ENCODE measurements around the gene ULBP3. TPM values are rescaled to one million over a fixed set of nuclear protein-coding genes. Genes with fewer than 3 reads are reported as not detected.

ULBP3 gene
- total and polyA plus RNA-seq, 2 experiments from 2014 or later, result 5.8 to 11.1 TPM

GRCh38 chr6:150038202-150039062 is 30.5 kb downstream of the ULBP3 start:
- H3K4me1 ChIP-seq (ENCODE audit: low read depth), result peaks cover 5% of the 10 kb centered on the region
- no peak overlapping the region for H3K27ac ChIP-seq
- H3K9me3 ChIP-seq (ENCODE audit: low read depth), result no peaks in the 10 kb centered on the region
- peak in 1 of 2 donors; percentile 20 for DNase-seq (ENCODE audit: low read depth in 1 of 2, low spot score in 1 of 2)
- H3K27me3 ChIP-seq, result peaks cover 100% of the 10 kb centered on the region
- TF ChIP-seq, protein P1, sequence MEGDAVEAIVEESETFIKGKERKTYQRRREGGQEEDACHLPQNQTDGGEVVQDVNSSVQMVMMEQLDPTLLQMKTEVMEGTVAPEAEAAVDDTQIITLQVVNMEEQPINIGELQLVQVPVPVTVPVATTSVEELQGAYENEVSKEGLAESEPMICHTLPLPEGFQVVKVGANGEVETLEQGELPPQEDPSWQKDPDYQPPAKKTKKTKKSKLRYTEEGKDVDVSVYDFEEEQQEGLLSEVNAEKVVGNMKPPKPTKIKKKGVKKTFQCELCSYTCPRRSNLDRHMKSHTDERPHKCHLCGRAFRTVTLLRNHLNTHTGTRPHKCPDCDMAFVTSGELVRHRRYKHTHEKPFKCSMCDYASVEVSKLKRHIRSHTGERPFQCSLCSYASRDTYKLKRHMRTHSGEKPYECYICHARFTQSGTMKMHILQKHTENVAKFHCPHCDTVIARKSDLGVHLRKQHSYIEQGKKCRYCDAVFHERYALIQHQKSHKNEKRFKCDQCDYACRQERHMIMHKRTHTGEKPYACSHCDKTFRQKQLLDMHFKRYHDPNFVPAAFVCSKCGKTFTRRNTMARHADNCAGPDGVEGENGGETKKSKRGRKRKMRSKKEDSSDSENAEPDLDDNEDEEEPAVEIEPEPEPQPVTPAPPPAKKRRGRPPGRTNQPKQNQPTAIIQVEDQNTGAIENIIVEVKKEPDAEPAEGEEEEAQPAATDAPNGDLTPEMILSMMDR (IDR thresholded peaks at IDR 0.05; ENCODE audit: low read depth, low read length), result no peak
- no peaks in the 10 kb centered on the region for H3K36me3 ChIP-seq
- no peak overlapping the region for H3K4me3 ChIP-seq

DNA sequence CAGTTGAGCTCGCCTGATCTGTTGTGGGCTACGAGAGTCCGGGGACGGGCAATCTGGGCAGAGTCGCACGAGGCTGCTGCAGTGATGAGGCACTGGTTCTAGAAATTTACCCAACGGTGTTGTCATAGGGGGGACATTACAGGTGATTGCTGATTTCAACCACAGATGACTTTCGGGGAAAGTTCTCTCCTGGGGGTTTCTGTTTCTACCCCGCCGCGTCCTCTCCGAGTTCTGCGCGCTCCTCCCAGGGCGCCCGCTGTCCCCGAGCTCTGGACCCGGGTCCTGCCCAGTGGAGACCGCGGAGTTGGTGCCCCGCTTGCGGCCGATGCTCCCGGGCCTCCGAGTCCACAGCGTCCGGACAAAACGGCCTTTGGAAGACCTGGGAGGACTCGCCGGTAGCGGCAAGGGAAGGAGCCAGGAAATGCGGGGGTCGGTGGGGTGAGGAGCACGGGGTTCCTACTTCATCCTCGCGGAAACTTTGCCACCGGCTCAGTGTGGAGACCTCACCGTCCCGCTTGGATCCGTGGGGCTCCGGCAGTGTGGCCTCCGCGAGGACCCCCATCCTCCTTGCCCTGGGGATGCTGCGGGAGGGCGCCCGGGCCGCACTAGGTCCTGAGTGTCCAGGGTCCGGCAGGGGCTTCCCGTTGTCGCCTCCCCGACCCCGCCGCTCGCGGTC is 31.3 kb downstream of the ULBP3 start:
- Histone ChIP-seq H3K27me3 (peaks cover 100% of the 10 kb centered on the region), H3K4me1 (ENCODE audit: low read depth) (peaks cover 5% of the 10 kb centered on the region), H3K4me3 (no peak overlapping the region), H3K36me3 (no peaks in the 10 kb centered on the region), H3K27ac (no peak overlapping the region), H3K9me3 (ENCODE audit: low read depth) (no peaks in the 10 kb centered on the region)
- DNase-seq (ENCODE audit: low read depth in 1 of 2, low spot score in 1 of 2), result peak in 1 of 2 donors; percentile 1
- TF ChIP-seq, protein P1 (IDR thresholded peaks at IDR 0.05; ENCODE audit: low read depth, low read length), result no peak

DNA sequence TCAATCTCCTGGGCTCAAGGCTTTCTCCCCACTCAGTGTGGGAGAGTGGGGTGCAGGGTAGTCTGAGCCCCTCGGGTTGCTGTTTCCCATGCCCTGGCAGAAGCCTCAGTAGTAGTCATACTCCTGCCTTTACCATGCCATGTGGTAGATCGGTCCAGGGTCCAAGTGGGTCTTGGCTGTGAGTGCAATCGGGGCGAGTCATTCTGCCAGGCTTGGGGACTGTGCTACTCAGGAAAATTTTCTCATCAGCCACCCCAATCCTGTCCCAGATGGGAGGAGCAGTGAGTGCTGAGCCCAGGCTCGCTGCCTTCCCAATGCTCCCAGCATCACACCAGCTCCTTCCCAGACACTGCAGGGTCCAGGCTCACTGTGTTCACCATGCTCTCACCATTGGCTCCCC is 32.8 kb downstream of the ULBP3 start:
- Histone ChIP-seq H3K27ac (no peak overlapping the region), H3K36me3 (no peaks in the 10 kb centered on the region), H3K4me3 (no peak overlapping the region), H3K27me3 (peaks cover 100% of the 10 kb centered on the region), H3K4me1 (ENCODE audit: low read depth) (peaks cover 5% of the 10 kb centered on the region), H3K9me3 (ENCODE audit: low read depth) (no peaks in the 10 kb centered on the region)
- DNase-seq (ENCODE audit: low read depth in 1 of 2, low spot score in 1 of 2), result no peak
- TF ChIP-seq, protein P1 (IDR thresholded peaks at IDR 0.05; ENCODE audit: low read depth, low read length), result no peak

GRCh38 chr6:150033207-150033771 is 35.6 kb downstream of the ULBP3 start:
- TF ChIP-seq, protein P1 (IDR thresholded peaks at IDR 0.05; ENCODE audit: low read depth, low read length), result no peak
- no peak for DNase-seq (ENCODE audit: low read depth in 1 of 2, low spot score in 1 of 2)
- Histone ChIP-seq H3K36me3 (no peaks in the 10 kb centered on the region), H3K27ac (no peak overlapping the region), H3K4me1 (ENCODE audit: low read depth) (peaks cover 5% of the 10 kb centered on the region), H3K27me3 (peaks cover 100% of the 10 kb centered on the region), H3K4me3 (no peak overlapping the region), H3K9me3 (ENCODE audit: low read depth) (no peaks in the 10 kb centered on the region)

DNA sequence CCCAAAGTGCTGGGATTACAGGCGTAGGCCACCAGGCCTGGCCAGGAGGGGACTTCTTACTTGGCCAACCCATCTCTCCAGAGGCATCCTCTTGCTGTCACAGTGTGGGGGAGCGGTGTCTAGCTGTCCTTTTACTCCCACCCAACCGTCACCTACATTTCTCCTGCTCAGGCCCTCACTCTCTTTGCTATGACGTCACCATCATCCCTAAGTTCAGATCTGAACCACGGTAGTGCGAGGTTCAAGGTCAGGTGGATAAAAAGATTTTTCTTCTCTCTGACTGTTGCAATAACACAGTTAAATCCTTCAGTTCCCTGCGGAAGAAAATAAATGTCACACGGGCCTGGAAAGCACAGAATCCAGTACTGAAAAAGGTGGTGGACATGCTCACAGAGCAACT is 36.3 kb downstream of the ULBP3 start:
- TF ChIP-seq, protein P1 (IDR thresholded peaks at IDR 0.05; ENCODE audit: low read depth, low read length), result no peak
- Histone ChIP-seq H3K4me3 (no peak overlapping the region), H3K27ac (no peak overlapping the region), H3K9me3 (ENCODE audit: low read depth) (no peaks in the 10 kb centered on the region), H3K36me3 (no peaks in the 10 kb centered on the region), H3K4me1 (ENCODE audit: low read depth) (peaks cover under 1% of the 10 kb centered on the region), H3K27me3 (peaks cover 100% of the 10 kb centered on the region)
- DNase-seq (ENCODE audit: low read depth in 1 of 2, low spot score in 1 of 2), result no peak

All from cardiac muscle cell (in vitro differentiated cells and primary cell).